ENCODE data around the gene ITGA3. TPM values are rescaled to one million over a fixed set of nuclear protein-coding genes. Genes with fewer than 3 reads are reported as not detected.

The ITGA3 gene
- total RNA-seq, 1 donor from 2014 or later: 668 TPM

- no peak for DNase-seq (ENCODE audit: low read depth)
Observed at GRCh38 chr17:50087246-50087911, 31.5 kb downstream of the ITGA3 start.

DNA sequence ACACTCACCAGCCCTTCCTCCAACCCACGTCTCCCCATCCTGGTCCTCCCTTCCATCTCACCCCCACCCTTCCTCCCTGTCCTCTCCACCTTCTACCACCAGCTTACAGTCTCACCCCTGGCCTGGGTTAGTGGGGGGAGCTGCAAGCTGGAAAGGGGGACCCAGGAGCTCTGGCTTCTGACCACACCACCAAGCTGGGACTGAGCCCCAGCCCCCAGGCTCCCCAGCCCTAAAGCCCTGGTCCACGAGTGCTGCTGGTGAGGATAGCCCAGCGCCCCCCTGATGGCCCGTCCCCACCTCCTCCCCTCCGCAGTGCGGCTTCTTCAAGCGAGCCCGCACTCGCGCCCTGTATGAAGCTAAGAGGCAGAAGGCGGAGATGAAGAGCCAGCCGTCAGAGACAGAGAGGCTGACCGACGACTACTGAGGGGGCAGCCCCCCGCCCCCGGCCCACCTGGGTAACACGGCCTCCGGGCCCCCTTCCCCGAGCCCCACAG lies 32.0 kb downstream of the ITGA3 start:
- H3K4me3 ChIP-seq (ENCODE audit: low read depth, low read length): no peak overlapping the region
- TF ChIP-seq CTCF (conservative IDR thresholded peaks at IDR 0.05; ENCODE audit: low read depth, low read length): no peak
- DNase-seq (ENCODE audit: low read depth): no peak

More at GRCh38 chr17:50087246-50087911, 31.5 kb downstream of the ITGA3 start:
- H3K4me3 ChIP-seq (ENCODE audit: low read depth, low read length): no peak overlapping the region
- peak; percentile 78 for TF ChIP-seq CTCF (conservative IDR thresholded peaks at IDR 0.05; ENCODE audit: low read depth, low read length)

DNA sequence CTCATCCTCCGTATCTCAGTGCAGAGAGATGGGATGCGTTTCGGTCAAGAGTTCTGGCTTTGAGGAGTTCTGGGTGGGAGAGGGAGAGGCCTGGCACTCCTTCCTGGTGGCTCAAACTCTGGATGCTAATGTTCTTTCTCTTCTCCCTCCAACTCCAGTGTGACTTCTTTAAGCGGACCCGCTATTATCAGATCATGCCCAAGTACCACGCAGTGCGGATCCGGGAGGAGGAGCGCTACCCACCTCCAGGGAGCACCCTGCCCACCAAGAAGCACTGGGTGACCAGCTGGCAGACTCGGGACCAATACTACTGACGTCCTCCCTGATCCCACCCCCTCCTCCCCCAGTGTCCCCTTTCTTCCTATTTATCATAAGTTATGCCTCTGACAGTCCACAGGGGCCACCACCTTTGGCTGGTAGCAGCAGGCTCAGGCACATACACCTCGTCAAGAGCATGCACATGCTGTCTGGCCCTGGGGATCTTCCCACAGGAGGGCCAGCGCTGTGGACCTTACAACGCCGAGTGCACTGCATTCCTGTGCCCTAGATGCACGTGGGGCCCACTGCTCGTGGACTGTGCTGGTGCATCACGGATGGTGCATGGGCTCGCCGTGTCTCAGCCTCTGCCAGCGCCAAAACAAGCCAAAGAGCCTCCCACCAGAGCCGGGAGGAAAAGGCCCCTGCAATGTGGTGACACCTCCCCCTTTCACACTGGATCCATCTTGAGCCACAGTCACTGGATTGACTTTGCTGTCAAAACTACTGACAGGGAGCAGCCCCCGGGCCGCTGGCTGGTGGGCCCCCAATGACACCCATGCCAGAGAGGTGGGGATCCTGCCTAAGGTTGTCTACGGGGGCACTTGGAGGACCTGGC lies 33.3 kb downstream of the ITGA3 start:
- DNase-seq (ENCODE audit: low read depth): no peak
- no peak for TF ChIP-seq CTCF (conservative IDR thresholded peaks at IDR 0.05; ENCODE audit: low read depth, low read length)
- H3K4me3 ChIP-seq (ENCODE audit: low read depth, low read length): no peak overlapping the region

DNA sequence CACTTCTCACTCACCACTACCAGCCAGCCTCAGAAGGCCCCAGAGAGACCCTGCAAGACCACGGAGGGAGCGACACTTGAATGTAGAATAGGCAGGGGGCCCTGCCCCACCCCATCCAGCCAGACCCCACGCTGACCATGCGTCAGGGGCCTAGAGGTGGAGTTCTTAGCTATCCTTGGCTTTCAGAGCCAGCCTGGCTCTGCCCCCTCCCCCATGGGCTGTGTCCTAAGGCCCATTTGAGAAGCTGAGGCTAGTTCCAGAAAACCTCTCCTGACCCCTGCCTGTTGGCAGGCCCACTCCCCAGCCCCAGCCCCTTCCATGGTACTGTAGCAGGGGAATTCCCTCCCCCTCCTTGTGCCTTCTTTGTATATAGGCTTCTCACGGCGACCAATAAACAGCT lies 34.2 kb downstream of the ITGA3 start:
- H3K4me3 ChIP-seq (ENCODE audit: low read depth, low read length): no peak overlapping the region
- TF ChIP-seq CTCF (conservative IDR thresholded peaks at IDR 0.05; ENCODE audit: low read depth, low read length): no peak
- no peak for DNase-seq (ENCODE audit: low read depth)

- no peak overlapping the region for H3K4me3 ChIP-seq (ENCODE audit: low read depth, low read length)
- no peak for TF ChIP-seq CTCF (conservative IDR thresholded peaks at IDR 0.05; ENCODE audit: low read depth, low read length)
- DNase-seq (ENCODE audit: low read depth): no peak
Observed at GRCh38 chr17:50090971-50091917, 35.3 kb downstream of the ITGA3 start.

- DNase-seq (ENCODE audit: low read depth): no peak
- no peak for TF ChIP-seq CTCF (conservative IDR thresholded peaks at IDR 0.05; ENCODE audit: low read depth, low read length)
- H3K4me3 ChIP-seq (ENCODE audit: low read depth, low read length): no peak overlapping the region
Observed at GRCh38 chr17:50091918-50092285, 36.0 kb downstream of the ITGA3 start.
